T-helper 1 cell treated with Interleukin-12 subunit alpha and Interleukin-12 subunit beta and Interleukin-4 antibody, amounts not matched to agents 30 ng/mL and 1 ng/mL, for 36 hours (primary cell): ENCODE data around the gene TCP11L2. TPM values are rescaled to one million over a fixed set of nuclear protein-coding genes. Genes with fewer than 3 reads are reported as not detected.
"Not testable (repeated sequence)": the region's sequence is repeated elsewhere in the genome, so short reads cannot be mapped to it uniquely, and the experiment has no call there.

Experiments
- intact Hi-C: fragments of 100-400 bp; cut with micrococcal nuclease; formaldehyde crosslinking; loops from one replicate; pipeline ENCODE4 v1.15.1; 2024
- total RNA-seq: library from RNA; stranded (reverse); gene quantifications from 2 replicates; pipeline ENCODE4 v1.2.3, GENCODE V29; 2022

TCP11L2 gene
- total RNA-seq, 1 donor from 2014 or later, result 19.8 TPM

DNA sequence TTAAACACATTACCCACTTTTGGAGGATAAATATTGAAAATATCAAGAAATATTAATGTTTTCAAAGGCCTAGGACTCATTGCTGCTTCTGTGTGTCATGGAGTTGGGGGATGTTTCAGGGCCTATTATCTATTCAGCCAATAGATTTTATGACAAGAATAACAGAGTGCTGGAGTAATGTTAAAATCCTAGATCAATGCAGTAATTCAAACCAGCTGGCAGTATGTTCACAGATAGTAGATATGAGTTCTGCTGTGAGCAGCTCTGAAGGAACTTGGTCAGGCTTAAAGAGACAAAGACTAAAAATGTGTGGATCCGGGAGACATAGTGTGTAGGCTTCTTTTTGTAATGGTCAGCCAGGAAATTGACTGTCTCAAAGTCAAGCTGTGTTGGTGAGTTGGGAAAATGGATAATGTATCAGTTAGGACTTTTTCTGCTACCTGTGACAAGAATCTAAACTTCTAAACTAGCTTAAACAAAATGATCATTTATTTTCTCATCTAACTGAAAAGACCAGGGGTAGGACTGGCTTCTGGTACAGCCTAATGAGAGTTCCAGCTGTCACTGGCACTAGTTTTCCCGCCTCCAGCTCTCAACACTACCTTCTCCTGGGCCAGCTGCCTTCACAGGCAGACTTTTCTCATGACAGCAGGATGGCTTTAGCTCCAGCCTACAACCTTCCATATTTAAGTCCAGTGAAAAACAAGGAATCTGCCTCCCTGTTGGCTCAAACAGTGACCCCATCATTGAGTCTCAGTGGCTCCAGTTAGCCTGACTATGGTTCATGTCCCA is 38.7 kb downstream of the TCP11L2 start:
- intact Hi-C loops, result no loop called here

DNA sequence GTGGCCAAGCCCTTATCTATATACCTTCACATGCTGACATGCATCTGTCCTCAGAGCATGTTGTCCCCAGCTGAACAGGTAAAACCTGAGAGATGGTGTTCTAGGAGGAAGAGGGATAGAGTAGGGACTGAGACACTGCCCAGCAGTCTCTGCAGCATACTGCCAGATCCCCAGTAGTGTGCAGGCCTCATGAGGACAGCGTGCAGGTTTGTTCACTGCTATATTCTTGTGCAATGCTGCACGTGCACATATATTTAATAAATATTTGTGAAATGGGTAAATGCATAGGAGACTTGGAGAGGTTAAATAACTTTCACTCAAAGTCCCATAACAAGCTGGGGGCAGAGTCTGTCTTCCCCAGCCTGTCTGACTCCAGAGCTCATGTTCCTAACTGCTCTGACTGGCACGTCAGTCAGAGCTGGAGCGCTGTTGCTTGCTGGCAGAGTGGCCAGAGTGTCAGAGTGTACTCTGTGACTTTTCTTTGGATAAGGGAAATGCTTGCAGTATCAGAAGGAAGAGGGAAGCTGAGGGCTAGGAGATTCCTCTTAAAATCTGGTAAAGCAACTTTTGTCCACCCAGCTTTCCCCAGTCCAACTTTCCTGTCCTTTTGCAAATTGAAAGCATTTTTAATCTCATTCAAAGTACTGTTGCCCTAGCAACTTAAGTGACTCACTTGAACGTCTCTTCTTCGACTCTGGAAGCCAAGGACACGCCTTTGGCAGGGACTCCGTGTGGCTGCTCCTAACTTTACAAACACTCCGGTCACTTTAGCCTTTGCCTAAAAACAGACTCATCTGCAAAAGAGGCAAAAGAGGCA is 40.1 kb downstream of the TCP11L2 start:
- intact Hi-C loops, result no loop called here

DNA sequence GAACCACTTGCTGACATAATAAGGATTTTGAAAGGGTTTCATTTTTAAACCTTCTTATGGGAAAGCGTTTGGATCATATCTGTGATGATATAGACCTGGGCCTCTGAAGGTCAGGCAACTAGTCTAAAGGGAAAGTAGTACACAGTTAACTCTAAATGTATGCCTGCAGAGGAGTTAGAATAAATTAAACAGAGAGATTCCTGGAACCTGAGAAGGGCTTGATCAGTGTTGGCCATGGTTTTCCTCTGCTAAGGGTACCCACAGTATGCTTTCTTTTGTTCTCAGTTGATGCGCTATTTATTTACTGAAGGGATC is 40.6 kb downstream of the TCP11L2 start:
- intact Hi-C loops, result no loop called here

DNA sequence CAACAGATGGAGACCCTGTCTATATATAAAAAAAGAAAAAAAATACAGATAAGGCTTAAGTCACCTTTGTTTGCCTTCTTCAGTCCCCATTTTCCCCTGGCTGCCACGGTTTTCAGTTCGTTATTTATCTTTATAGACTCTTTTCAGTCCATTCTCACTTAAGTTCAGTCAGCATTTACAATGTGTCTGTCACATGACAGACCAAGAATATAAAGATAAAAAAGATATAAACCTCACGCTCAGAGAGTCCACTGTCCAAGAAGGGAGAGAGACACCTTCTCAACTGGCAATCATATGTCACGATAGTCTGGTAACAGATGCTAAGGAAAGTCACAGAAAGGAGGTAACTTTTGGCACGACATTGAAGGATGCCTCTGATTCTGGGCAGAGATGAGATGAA is 41.6 kb downstream of the TCP11L2 start:
- intact Hi-C loops, result no loop called here

DNA sequence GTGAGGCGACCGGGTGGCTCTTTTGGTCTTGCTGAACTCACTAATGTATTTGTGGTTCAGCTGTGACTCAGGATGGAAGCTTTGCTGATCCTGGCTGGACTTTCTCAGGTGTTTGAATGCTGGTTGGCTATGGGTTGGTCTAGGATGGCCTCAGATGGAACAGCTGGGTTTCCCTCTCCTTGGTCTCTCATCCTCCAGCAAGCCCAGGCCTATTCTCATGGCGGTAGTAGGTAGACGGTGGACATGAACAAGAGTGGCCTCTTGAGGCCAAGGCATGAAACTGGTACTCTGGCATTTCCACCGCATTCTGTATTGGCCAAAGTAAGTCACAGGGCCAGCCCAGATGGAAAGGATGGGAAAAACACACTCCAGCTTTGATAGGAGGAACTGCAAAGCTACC is 43.2 kb downstream of the TCP11L2 start:
- intact Hi-C loops, result no loop called here

DNA sequence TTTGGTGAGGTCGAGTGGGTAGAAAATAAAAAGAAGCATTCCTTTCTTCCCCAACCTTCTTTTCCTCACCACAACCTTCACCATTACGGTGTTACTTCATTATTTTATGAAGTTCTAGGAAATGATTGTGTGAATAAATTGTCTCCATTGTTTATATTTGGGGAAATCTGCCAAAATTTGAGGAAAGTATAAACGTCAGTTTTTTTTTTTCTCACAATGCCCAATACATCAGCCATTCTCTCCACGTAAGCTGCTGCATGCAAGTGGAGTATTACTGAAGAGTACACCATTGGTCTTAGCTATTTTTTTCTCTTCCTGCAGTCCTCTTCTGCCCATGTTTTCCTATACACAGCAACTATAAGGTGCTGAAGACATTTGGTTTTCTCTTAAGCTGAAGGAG is 45.9 kb downstream of the TCP11L2 start:
- intact Hi-C loops, result no loop called here

DNA sequence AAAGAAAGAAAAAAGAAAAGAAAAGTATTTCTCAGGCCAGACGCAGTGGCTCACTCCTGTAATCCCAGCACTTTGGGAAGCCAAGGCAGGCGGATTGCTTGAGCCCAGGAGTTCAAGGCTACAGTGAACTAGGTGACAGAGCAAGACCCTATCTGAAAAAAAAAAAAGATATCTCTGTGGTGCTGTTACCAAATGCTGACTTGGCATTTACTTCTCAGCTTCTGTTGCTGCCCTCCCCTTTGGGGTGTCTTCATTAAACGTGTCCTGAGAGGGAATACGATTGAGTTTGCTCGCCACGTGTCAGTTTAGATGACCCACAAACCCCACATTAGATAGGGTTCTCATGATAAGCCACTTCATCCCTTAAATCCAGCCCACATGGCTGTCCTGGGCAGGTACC is 50.6 kb downstream of the TCP11L2 start:
- intact Hi-C loops, result no loop called here

DNA sequence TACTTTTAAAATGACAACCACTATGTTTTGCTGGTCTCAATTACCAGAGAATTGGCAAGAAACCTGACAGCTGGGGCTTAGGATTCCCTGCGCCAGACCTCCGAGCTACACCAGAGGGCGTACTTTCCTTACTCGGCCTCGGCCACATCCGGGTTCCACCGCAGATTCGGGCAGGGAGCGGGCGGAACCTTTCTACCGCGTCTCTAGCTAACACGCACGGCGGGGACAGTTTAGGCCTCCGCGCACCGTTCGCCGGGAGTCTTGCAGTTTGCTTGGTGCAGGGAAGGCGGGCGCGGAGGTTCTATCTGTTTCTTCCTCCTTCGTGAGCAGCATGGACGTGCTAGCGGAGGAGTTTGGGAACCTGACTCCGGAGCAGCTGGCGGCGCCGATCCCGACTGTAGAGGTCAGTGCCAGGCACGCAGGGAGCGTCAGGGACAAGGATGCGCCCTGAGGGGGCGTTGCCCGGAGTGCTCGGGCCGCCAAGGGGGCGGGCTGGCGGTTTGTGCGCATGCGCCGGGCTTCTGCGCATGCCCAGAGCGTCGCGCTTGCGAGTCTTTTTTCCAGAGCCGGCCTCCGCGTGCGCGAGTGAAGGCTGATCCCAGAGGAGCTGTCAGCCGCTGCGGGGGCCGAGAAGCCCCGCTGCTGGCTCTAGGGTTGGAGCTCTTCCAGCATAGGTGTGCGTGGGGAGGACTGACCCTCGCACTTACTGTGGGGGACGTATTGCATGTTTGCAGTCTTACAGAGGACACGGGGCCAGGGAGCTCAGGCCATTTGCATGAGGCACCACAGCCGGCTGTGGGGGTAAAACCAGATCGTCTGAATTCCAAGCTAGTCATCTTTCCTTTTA is 55.2 kb downstream of the TCP11L2 start, which contains the start of gene POLR3B:
Gene POLR3B (plus strand): TSS at position 200 of the 847 bp plus-strand sequence. CDS start 132 bp downstream, at position 332.
- intact Hi-C loops, result loop anchor here (1.0 to 5.0 kb wide), 17 partner anchors 29 to 1404 kb away; partner anchors contain the start of genes APPL2, MTERF2, PRDM4 and PWP1

DNA sequence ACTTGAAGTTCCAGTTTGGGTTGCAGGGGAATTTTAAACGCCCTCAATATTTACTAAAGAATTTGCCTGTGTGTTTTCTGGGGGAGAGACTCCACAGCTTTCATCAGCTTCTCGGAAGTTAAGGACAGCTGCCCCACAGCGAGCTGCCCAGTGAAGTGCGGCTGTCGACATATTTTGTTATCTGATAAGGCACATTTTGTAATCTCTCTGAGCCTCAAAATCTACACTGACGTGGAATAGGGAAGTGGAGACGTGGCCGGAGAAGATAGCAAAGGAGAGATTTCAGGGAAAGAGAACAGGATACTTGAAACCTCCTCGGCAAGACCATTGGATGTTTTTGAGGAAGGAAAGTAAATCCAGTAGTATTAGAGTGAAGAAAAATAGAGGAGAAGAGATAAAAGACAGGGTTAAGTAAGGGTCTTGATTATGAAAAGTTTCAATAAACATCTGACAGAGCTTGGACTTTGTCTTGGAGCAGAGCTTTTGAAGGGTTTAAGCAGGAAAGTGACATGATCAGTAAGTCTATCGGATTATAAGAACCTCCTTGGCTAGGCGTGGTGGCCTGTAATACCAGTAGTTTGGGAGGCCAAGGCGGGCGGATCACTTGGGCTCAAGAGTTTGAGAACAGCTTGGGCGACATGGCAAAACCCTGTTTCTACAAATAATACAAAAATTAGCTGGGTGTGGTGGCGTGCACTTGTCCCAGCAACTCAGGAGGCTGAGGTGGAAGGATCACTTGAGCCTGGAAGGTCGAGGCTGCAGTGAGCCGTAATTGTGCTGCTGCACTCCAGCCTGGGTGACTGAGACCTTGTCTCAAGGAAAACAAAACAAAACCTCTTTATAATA is 56.1 kb downstream of the TCP11L2 start:
- intact Hi-C loops, result loop anchor here (5.0 kb wide), 3 partner anchors 964 to 1121 kb away; partner anchors contain the start of gene APPL2

DNA sequence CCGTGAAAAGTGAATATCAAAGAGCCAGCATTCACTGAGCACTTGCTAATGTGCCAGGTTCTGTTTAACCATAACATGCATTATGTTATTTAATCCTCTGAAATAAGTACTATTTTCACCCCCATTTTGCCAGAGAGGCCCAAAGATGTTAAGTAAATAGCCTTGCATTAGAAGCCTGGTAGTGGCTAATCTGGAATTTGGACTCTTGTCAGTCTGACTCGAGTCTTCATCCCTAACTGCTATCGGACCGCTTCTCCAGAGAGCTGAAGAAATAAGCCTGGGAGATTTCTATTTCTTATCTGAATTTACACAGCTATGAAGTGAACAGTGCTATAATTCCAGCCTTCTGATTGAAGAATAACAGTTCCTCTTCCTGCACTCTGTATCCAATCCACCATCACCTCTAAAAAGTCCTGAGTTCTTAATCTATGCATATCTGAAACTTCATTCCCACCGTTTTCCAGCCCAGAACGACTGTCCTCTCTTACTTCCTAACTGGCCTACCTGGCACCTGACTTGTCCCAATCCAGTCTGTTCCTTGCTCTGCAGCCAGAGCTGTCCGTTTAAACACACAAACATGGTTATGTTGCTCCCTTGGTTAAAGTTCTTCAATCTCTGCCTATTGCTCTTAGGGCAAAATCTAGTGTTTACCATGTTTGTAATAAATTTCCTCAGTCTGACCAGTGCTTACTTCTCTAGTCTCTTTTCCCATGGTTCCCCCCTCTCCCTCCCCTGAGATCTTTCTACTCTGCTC is 57.3 kb downstream of the TCP11L2 start:
- intact Hi-C loops, result loop anchor here (5.0 kb wide), 3 partner anchors 962 to 1123 kb away; partner anchors contain the start of gene APPL2

DNA sequence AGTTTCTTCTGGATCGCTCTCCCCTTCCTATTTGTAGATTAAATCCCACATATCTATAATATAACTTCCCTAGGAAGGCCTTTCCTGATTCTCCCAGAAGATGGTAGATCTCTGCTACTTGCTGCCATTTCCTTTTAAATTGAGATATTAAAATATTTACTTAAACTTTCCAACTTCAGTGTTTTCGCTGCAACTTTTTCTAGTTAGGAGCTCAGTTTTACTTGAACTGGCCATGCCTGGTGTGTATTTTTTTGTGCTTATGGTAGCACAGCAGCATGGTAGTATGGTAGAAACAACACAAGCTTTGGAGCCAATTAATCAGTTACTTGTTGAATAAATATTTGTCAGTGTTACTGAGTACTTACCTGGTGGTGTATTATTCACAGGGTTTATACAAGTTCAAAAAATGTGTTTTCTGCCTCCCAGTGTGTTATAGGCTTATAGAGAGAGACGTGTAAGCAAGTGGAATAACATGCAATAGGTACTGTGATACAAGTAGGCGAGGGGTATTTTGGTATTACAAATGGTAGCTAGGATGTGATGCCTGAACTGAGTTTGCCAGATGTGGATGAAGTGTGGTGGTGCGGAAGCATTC is 58.0 kb downstream of the TCP11L2 start:
- intact Hi-C loops, result no loop called here

DNA sequence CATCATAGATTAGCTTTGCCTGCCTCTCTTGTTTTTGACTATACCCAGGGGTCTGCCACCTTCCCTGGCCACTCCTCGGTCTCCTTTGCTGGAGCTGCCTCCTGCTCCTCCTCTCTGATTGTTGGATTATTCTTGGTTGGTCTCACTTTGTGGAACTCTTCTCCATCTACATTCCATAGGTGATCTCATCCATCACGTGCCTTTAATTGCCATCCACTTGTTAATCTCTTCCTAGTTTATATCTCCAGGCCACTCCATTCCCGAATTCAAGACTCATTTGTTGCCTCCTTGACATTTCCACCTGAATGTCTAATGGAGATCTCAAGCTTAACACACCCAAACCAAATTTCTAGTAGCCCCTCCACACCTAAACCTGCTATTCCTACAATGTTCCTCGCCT is 60.4 kb downstream of the TCP11L2 start:
- intact Hi-C loops, result no loop called here

DNA sequence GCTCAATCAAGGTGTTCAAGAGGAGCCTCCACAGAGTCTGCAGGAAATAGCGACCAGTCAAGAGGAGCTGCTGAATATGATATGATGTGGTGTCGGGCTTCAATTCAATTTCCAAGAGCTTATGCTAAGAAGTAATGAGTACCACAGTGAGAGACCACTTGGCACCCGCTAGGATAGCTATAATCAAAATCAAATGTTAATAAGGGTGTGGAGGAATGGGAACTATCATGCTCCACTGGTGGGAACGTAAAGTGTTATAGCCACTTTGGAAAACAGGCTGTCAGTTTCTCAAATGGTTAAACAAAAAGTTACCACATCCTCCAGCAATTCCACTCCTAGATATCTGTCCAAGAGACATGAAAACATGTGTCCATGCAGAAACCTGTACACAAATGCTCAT is 61.7 kb downstream of the TCP11L2 start:
- intact Hi-C loops, result no loop called here

DNA sequence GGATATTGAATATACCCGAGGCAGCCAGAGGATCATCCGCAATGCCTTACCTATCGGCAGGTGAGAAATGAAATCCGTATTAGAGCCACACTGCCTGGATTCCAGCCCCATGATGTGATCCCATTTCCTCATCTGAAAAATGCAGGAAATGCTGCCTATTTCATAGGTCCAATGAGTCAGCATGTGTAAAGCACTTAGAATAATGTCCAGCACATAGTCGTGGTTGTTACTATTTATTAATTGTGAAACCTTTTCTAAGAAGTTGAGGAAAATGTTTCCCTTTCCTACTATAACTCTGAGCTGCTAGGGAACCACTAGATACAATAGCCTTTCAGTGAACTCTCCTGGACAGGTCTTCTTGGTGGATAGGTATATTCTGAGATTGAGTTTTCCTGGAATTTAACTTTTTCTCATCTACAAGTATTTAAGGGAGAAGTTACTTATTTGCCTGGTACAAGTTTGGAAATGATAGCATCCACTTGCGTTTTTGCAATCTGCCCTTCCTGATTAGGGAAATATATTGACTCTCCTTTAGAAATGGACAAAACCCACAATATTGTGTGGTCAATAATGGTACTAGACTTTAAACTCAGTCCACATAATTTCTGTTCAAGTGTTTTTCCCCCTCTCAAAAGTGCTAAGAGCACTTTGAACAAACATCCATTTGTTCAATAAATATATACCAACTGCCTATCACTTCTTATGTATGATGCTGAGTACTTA is 67.3 kb downstream of the TCP11L2 start:
- intact Hi-C loops, result no loop called here

DNA sequence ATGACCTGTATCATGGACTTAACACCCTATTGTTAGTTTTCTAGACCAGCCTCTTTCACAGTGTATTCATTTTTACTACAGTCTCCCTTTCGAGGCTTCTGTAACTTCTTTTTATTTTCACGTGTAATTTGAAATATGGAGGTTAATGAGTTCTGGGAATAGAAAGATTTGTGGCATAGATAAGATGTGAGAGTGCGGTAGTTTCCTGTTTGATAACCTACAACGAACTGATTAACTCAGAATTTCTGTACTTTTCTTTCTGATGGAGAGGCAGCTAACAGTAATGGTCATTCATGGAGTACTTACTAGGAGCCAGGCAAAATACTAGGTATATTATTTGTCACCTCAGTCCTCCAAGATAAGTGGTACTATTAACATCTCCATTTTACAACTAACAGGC is 76.3 kb downstream of the TCP11L2 start:
- intact Hi-C loops, result no loop called here

DNA sequence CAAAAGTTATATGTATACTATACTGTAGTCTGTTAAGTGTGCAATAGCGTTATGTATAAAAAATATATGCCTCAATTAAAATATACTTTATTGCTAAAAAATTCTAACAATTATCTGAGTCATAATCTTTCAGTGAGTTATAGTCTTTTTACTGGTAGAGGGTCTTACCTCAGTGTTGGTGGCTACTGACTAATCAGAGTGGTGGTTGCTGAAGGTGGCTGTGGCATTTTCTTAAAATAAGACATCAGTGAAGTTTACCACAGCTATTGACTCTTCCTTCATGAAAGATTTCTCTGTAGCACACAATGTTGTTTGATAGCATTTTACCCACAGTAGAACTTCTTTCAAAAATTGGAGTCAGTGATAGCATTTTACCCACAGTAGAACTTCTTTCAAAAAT is 78.4 kb downstream of the TCP11L2 start:
- intact Hi-C loops, result no loop called here

DNA sequence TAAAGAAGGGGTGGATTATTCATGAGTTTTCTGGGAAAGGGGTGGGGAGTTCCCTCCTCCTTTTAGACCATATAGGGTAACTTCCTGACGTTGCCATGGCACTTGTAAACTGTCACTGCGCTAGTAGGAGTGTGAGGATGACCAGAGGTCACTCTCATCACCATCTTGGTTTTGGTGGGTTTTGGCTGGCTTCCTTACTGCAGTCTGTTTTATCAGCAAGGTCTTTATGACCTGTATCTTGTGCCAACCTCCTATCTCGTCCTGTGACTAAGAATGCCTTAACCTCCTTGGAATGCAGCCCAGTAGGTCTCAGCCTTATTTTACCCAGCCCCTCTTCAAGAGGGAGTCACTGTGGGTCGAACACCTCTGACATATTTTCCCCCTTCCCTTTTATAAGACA is 79.3 kb downstream of the TCP11L2 start:
- intact Hi-C loops, result not testable (repeated sequence)

DNA sequence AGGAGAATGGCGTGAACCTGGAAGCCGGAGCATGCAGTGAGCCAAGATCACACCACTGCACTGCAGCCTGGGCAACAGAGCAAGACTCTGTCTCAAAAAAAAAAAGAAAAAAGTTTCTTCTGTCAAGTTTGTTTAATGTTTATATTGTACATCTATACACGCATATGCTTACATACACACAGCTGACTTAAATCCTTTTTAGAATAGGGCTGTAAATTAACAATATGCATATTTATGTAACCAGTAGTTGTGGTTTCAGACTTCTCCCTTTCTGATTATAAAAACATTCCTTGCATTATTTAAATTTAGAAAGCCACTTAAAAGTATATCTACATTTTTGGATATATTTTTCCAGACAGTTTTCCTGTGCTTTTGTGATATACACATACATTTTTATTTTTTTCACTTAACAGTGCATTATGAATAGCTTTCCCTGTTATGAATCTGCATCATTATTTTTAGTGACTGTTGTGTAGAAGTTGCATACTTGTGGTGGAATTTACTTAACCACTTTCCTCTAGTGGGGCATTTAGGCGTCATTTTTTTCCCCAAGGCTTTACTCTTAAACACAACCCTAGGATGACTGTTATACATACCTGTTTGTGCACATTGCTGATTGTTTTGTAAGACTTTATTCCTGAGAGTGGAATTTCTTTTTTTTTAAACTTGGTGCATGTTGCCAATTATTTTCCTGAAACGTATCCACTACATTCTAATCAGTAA is 84.4 kb downstream of the TCP11L2 start:
- intact Hi-C loops, result loop anchor here (1.0 kb wide), 5 partner anchors 30 to 717 kb away; partner anchors contain the start of gene POLR3B
